Testis (tissue), 3 donors: ENCODE results near the gene MARCHF9. TPM values are rescaled to one million over a fixed set of nuclear protein-coding genes. Genes with fewer than 3 reads are reported as not detected.
"Not testable (repeated sequence)": the region's sequence is repeated elsewhere in the genome, so short reads cannot be mapped to it uniquely, and the experiment has no call there.

Source experiments
- DNase-seq: peaks from one replicate; pipeline ENCODE4 v3.0.0-alpha.2; 2019
- H3K27ac ChIP-seq, 2 donors: fragments of 200-600 bp; sonication (generic); one replicate each; pipeline ENCODE4 v1.5.1; 2019
- H3K27me3 ChIP-seq: fragments of 200-600 bp; sonication (generic); one replicate; pipeline ENCODE4 v1.5.1; 2019
- H3K36me3 ChIP-seq: fragments of 200-600 bp; sonication (generic); one replicate; pipeline ENCODE4 v1.5.1; 2017; ENCODE audit warnings: low read depth; ENCODE audit errors: missing control alignments
- H3K4me1 ChIP-seq: fragments of 200-600 bp; sonication (generic); one replicate; pipeline ENCODE4 v1.5.1; 2019
- H3K4me3 ChIP-seq, 2 donors: fragments of 200-600 bp; sonication (generic); one replicate each; pipeline ENCODE4 v1.5.1; 2017 to 2019
- H3K9me3 ChIP-seq: fragments of 200-600 bp; sonication (generic); one replicate; pipeline ENCODE4 v1.5.1; 2017
- POLR2A ChIP-seq: fragments of 450-650 bp; IDR thresholded peaks from one replicate; pipeline ENCODE4 v1.6.1; 2017; ENCODE audit warnings: antibody characterized with exemption, mild to moderate bottlenecking, moderate library complexity
- WGBS, 2 donors: methylation state at CpG; one replicate each; pipeline ENCODE4 v1.1.5; 2018; 5-methylcytosine and 5-hydroxymethylcytosine counted together
- intact Hi-C: fragments of 100-400 bp; cut with DNase I; formaldehyde crosslinking; loops from one replicate; pipeline ENCODE4 v1.15.1; 2023; ENCODE audit warnings: low total_unique reads
- polyA plus RNA-seq: library from polyadenylated mRNA; stranded (reverse); fragments of 350-450 nt; fragmentation: Illumina TruSeq; extraction: RNeasy Lipid Tissue Mini Kit (QIAGEN cat#74804); gene quantifications from one replicate; pipeline ENCODE4 v1.2.3, GENCODE V29; 2014; ENCODE audit warnings: low read depth, low replicate concordance; ENCODE audit not compliant: insufficient read depth
- total RNA-seq, 2 donors: library from RNA; depleted of rRNA; stranded (reverse); fragments of >200 nt; gene quantifications; one replicate each; pipeline ENCODE4 v1.2.3, GENCODE V29; 2016
- TF ChIP-seq, protein P1 (sequence below), 3 experiments: fragments of 450-650 bp in 2 of 3; fragments of 200-600 bp in 1 of 3; sonication (generic) in 1 of 3; IDR thresholded peaks; one replicate each; pipeline ENCODE4 v1.5.1; 2016 to 2019; ENCODE audit warnings: antibody characterized with exemption in 3 of 3, mild to moderate bottlenecking in 2 of 3, moderate library complexity in 1 of 3

MARCHF9 gene
- total and polyA plus RNA-seq, 3 donors from 2014 or later = 8.4 to 15.1 (median 9.2) TPM

DNA sequence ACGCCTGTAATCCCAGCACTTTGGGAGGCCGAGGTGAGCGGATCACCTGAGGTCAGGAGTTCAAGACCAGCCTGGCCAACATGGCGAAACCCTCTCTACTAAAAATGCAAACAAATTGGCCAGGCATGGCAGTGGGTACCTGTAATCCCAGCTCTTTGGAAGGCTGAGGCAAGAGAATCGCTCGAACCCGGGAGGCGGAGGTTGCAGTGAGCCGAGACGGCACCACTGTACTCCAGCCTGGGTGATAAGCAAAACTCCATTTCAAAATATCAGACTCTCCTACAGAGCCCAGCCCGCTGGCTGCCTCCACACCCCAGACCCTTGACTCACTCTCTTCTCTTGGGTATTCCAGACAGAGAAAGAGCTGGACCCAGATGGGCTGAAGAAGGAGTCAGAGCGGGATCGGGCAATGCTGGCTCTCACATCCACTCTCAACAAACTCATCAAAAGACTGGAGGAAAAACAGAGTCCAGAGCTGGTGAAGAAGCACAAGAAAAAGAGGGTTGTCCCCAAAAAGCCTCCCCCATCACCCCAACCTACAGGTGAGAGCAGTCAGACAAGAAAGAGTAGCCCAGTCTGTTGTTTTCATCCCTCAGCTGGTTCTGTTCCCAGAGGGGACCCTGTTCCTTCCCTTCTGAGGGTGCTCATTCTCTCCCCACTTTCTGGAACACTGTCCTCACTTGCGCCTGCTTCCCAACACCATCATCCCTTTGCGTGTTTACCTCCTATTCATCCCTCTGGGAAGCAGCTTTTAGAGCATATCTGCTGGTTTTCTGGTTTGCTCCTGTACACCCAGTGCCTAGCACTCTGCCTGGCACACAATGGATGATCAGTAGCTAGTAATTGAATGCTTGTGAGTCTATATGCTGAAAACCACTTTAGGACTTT lies 36.0 kb upstream of the MARCHF9 start:
- Histone ChIP-seq H3K27ac (no peak overlapping the region), H3K4me3 (no peak overlapping the region), H3K36me3 (no peaks in the 10 kb centered on the region), H3K27me3 (no peaks in the 10 kb centered on the region), H3K9me3 (no peaks in the 10 kb centered on the region), H3K4me1 (no peaks in the 10 kb centered on the region)
- intact Hi-C loops = no loop called here
- DNase-seq = no peak
- TF ChIP-seq, protein P1, sequence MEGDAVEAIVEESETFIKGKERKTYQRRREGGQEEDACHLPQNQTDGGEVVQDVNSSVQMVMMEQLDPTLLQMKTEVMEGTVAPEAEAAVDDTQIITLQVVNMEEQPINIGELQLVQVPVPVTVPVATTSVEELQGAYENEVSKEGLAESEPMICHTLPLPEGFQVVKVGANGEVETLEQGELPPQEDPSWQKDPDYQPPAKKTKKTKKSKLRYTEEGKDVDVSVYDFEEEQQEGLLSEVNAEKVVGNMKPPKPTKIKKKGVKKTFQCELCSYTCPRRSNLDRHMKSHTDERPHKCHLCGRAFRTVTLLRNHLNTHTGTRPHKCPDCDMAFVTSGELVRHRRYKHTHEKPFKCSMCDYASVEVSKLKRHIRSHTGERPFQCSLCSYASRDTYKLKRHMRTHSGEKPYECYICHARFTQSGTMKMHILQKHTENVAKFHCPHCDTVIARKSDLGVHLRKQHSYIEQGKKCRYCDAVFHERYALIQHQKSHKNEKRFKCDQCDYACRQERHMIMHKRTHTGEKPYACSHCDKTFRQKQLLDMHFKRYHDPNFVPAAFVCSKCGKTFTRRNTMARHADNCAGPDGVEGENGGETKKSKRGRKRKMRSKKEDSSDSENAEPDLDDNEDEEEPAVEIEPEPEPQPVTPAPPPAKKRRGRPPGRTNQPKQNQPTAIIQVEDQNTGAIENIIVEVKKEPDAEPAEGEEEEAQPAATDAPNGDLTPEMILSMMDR (IDR thresholded peaks at IDR 0.05) = no peak
- no peak for TF ChIP-seq POLR2A
- WGBS, 2 donors = 93 to 96% methylated on average over 15 of the region's 15 CpGs

DNA sequence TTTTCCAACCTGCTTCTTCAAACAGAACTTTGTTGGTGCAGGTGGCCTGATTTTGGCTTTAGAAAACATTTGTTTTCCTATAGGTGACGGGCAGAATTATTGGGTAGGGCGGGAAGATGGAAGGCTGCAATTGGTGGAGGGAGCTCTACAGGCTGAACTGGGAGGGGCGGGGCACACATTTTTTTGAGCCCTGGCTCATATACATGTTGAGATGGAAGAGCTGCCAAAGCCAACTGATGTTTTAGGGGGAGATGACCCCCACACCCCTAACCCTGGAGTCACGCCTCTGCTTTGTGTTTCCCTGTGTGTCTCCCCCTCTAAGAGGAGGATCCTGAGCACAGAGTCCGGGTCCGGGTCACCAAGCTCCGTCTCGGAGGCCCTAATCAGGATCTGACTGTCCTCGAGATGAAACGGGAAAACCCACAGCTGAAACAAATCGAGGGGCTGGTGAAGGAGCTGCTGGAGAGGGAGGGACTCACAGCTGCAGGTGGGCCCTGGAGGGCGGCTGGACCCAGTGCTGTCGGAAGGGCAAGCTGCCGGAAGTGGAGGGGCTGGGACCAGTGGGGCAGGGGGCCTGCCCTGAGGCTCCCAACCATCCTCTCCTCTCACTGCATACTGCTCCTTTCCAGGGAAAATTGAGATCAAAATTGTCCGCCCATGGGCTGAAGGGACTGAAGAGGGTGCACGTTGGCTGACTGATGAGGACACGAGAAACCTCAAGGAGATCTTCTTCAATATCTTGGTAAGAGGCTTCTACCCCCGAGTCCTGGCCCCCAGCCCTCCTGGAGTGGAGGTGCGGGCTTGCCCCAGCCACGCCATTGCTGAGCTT lies 34.9 kb upstream of the MARCHF9 start:
- intact Hi-C loops = no loop called here
- H3K27me3 ChIP-seq = no peaks in the 10 kb centered on the region
- H3K4me1 ChIP-seq = no peaks in the 10 kb centered on the region
- H3K4me3 ChIP-seq = no peak overlapping the region
- H3K9me3 ChIP-seq = no peaks in the 10 kb centered on the region
- 92 to 95% methylated on average over 13 to 20 of the region's 20 CpGs for WGBS, 2 donors
- DNase-seq = no peak
- TF ChIP-seq, protein P1 (IDR thresholded peaks at IDR 0.05) = no peak
- TF ChIP-seq POLR2A = no peak
- no peaks in the 10 kb centered on the region for H3K36me3 ChIP-seq
- no peak overlapping the region for H3K27ac ChIP-seq

DNA sequence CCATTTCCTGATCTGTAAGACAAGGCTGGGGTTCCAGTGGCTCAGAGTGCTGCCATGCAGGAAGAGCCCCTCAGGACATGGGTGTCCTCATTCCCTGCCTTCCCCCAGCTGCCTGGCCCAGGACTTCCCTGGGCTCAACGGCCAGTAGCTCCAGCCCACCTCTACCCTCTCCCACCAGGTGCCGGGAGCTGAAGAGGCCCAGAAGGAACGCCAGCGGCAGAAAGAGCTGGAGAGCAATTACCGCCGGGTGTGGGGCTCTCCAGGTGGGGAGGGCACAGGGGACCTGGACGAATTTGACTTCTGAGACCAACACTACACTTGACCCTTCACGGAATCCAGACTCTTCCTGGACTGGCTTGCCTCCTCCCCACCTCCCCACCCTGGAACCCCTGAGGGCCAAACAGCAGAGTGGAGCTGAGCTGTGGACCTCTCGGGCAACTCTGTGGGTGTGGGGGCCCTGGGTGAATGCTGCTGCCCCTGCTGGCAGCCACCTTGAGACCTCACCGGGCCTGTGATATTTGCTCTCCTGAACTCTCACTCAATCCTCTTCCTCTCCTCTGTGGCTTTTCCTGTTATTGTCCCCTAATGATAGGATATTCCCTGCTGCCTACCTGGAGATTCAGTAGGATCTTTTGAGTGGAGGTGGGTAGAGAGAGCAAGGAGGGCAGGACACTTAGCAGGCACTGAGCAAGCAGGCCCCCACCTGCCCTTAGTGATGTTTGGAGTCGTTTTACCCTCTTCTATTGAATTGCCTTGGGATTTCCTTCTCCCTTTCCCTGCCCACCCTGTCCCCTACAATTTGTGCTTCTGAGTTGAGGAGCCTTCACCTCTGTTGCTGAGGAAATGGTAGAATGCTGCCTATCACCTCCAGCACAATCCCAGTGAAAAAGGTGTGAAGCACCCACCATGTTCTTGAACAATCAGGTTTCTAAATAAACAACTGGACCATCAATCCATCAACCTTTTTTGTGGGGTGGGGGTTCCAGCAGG lies 34.0 kb upstream of the MARCHF9 start:
- Histone ChIP-seq H3K27ac (no peak overlapping the region), H3K4me1 (no peaks in the 10 kb centered on the region), H3K9me3 (no peaks in the 10 kb centered on the region), H3K27me3 (no peaks in the 10 kb centered on the region), H3K36me3 (no peaks in the 10 kb centered on the region), H3K4me3 (no peak overlapping the region)
- TF ChIP-seq, protein P1 (IDR thresholded peaks at IDR 0.05) = no peak
- TF ChIP-seq POLR2A = no peak
- 86 to 93% methylated on average over 8 to 11 of the region's 11 CpGs for WGBS, 2 donors
- intact Hi-C loops = no loop called here
- no peak for DNase-seq

DNA sequence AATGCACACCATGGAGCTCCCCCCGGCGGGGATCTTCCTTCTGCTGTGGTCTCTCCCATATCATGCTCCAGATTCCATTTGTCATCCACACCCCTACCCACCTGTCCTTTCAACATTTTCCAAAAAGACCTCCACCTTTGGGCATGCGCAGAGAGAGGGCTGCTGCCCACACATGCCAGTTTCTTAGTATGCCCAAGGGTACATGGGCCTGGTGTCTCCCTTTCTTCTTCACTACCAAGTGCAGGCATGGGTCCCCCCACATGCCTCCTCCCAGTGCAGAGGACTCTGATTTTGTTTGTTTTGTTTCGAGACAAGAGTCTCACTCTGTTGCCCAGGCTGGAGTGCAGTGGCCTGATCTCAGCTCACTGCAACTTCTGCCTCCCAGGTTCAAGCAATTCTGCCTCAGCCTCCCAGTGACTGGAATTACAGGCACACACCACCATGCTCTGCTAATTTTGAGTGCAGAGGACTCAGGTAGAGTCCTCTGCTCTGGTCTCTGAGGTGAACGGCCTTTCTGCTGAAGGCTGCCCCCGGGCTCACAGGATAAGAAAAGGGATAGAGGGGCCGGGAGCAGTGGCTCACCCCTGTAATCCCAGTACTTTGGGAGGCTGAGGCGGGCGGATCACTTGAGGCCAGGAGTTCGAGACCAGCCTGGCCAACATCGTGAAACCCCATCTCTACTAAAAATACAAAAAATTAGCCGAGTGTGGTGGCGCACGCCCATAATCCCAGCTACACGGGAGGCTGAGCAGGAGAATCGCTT lies 32.9 kb upstream of the MARCHF9 start:
- H3K4me1 ChIP-seq, intact Hi-C loops, H3K27me3 ChIP-seq, H3K4me3 ChIP-seq, H3K27ac ChIP-seq, H3K36me3 ChIP-seq, DNase-seq, H3K9me3 ChIP-seq: not testable (repeated sequence)
- 93 to 95% methylated on average over 16 of the region's 16 CpGs for WGBS, 2 donors
